ENCODE measurements around the gene CASD1. TPM values are rescaled to one million over a fixed set of nuclear protein-coding genes. Genes with fewer than 3 reads are reported as not detected.
A peak's percentile ranks its signal among the peaks of the same experiment; 100 is the strongest.

CASD1 gene
- total RNA-seq, 1 experiment from 2014 or later = 14.0 TPM

DNA sequence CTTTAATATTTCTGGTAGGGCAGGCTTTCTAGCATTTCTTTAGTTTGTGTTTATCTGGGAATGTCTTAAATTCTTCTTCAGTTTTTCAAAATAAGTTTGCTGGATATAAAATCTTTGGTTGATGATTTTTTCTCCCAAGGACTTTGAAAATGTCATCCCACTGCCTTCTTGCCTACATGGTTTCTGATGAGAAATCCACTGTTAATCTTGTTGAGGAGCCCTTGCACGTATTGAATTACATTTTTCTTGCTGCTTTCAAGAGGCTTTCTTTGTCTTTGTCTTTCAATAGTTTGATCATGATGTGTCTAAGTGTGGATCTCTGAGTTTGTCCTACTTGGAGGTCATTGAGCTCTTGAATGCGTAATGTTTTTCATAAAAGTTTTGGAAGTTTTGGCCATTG is 66.0 kb downstream of the CASD1 start:
- Histone ChIP-seq H3K4me3 (no peak overlapping the region), H3F3A (ENCODE audit: insufficient read depth, low read depth) (peaks cover 26% of the 10 kb centered on the region), H3K9me3 (ENCODE audit: insufficient read depth, low read depth) (peaks cover 31% of the 10 kb centered on the region), H3K27ac (no peak overlapping the region), H3K36me3 (ENCODE audit: low read depth) (0 out of 2 replicates have a peak, but pooled peaks cover 3% of the 10 kb centered on the region), H3K79me2 (ENCODE audit: low read depth) (no peaks in the 10 kb centered on the region), H2AFZ (no peak overlapping the region), H4K20me1 (ENCODE audit: insufficient read depth) (no peaks in the 10 kb centered on the region), H3K9me2 (ENCODE audit: insufficient read depth) (no peaks in the 10 kb centered on the region), H3K27me3 (ENCODE audit: insufficient read depth, low read depth) (no peaks in the 10 kb centered on the region), H3K4me1 (replicated peaks; ENCODE audit: insufficient read depth) (peaks cover 33% of the 10 kb centered on the region), H3K4me2 (no peak overlapping the region)
- BruUV-seq (replicated peaks) = no TSS peak
- TF ChIP-seq EZH2 (IDR thresholded peaks at IDR 0.05; ENCODE audit: low read depth) = no peak
- TF ChIP-seq, protein P1, sequence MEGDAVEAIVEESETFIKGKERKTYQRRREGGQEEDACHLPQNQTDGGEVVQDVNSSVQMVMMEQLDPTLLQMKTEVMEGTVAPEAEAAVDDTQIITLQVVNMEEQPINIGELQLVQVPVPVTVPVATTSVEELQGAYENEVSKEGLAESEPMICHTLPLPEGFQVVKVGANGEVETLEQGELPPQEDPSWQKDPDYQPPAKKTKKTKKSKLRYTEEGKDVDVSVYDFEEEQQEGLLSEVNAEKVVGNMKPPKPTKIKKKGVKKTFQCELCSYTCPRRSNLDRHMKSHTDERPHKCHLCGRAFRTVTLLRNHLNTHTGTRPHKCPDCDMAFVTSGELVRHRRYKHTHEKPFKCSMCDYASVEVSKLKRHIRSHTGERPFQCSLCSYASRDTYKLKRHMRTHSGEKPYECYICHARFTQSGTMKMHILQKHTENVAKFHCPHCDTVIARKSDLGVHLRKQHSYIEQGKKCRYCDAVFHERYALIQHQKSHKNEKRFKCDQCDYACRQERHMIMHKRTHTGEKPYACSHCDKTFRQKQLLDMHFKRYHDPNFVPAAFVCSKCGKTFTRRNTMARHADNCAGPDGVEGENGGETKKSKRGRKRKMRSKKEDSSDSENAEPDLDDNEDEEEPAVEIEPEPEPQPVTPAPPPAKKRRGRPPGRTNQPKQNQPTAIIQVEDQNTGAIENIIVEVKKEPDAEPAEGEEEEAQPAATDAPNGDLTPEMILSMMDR (conservative IDR thresholded peaks at IDR 0.05) = no peak
- POLR2A ChIA-PET (ENCODE audit: unreplicated experiment) = no interaction called here
- CTCF ChIA-PET = interaction anchor here (0.9 kb wide), 1 partner anchor 489 kb away, joined by 3 read pairs; no protein-coding TSS in a partner anchor
- DNase-seq = no peak
- intact Hi-C loops (cut with micrococcal nuclease; ENCODE audit: unreplicated experiment) = no loop called here

DNA sequence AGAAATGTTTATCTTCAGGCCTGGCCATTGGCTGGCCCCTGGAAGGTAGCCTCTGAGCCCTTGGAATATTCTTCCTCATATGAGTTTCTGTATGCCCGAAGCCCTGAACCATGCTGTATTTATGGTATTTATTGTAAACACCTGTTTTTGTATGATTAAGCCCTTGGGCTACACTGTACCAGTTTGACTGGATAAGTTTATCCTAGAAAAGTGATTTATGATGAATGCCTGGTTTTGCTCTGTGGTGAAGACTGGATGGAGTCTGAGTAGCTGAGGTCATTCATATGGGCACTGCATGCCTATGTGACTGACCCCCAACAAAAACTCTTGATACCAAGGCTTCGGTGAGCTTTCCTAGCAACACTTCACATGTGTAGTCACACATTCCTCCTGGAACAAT is 66.7 kb downstream of the CASD1 start:
- H3K4me3 ChIP-seq = no peak overlapping the region
- H3K36me3 ChIP-seq (ENCODE audit: low read depth) = 0 out of 2 replicates have a peak, but pooled peaks cover 3% of the 10 kb centered on the region
- no peaks in the 10 kb centered on the region for H3K79me2 ChIP-seq (ENCODE audit: low read depth)
- intact Hi-C loops (cut with micrococcal nuclease; ENCODE audit: unreplicated experiment) = no loop called here
- H2AFZ ChIP-seq = no peak overlapping the region
- no peak overlapping the region for H3K27ac ChIP-seq
- H3K4me1 ChIP-seq (replicated peaks; ENCODE audit: insufficient read depth) = peaks cover 40% of the 10 kb centered on the region
- POLR2A ChIA-PET (ENCODE audit: unreplicated experiment) = no interaction called here
- CTCF ChIA-PET = interaction anchor here (0.9 kb wide), 1 partner anchor 488 kb away, joined by 3 read pairs; no protein-coding TSS in a partner anchor
- no peaks in the 10 kb centered on the region for H3K9me2 ChIP-seq (ENCODE audit: insufficient read depth)
- H3K9me3 ChIP-seq (ENCODE audit: insufficient read depth, low read depth) = peaks cover 31% of the 10 kb centered on the region
- H3K4me2 ChIP-seq = no peak overlapping the region
- no peaks in the 10 kb centered on the region for H4K20me1 ChIP-seq (ENCODE audit: insufficient read depth)
- no TSS peak for BruUV-seq (replicated peaks)
- peaks cover 32% of the 10 kb centered on the region for H3F3A ChIP-seq (ENCODE audit: insufficient read depth, low read depth)
- peak in 1 of 2 experiments; percentile 52 for DNase-seq
- TF ChIP-seq EZH2 (IDR thresholded peaks at IDR 0.05; ENCODE audit: low read depth) = no peak
- TF ChIP-seq, protein P1 (conservative IDR thresholded peaks at IDR 0.05) = no peak
- H3K27me3 ChIP-seq (ENCODE audit: insufficient read depth, low read depth) = no peaks in the 10 kb centered on the region

DNA sequence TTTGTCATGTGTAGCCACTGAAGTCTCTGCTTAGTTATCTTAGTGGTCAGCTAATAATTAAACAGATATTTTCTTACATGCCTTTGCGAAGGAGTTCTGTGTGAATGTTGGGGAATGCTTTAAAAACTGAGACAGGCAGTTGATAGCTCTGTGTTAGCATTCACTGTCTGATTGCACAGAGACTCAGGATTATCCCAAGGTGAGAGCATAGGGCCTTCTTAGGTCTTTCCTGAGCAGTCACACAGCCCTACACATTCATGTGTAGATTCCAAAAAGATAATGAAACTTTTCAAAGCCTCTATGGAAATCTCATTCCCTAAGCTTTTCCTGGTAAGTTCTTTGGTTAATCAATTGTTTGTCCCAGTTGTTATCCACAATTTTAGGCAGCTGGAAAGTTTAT is 67.7 kb downstream of the CASD1 start:
- Histone ChIP-seq H4K20me1 (ENCODE audit: insufficient read depth) (no peaks in the 10 kb centered on the region), H3K36me3 (ENCODE audit: low read depth) (0 out of 2 replicates have a peak, but pooled peaks cover 3% of the 10 kb centered on the region), H3K27ac (no peak overlapping the region), H3F3A (ENCODE audit: insufficient read depth, low read depth) (peaks cover 37% of the 10 kb centered on the region), H3K9me3 (ENCODE audit: insufficient read depth, low read depth) (peaks cover 38% of the 10 kb centered on the region), H3K4me3 (no peak overlapping the region), H3K79me2 (ENCODE audit: low read depth) (no peaks in the 10 kb centered on the region), H3K4me1 (replicated peaks; ENCODE audit: insufficient read depth) (peaks cover 42% of the 10 kb centered on the region), H2AFZ (no peak overlapping the region), H3K27me3 (ENCODE audit: insufficient read depth, low read depth) (no peaks in the 10 kb centered on the region), H3K4me2 (no peak overlapping the region), H3K9me2 (ENCODE audit: insufficient read depth) (no peaks in the 10 kb centered on the region)
- no TSS peak for BruUV-seq (replicated peaks)
- TF ChIP-seq, protein P1 (conservative IDR thresholded peaks at IDR 0.05) = no peak
- no peak for TF ChIP-seq EZH2 (IDR thresholded peaks at IDR 0.05; ENCODE audit: low read depth)
- ChIA-PET CTCF (no interaction called here), POLR2A (ENCODE audit: unreplicated experiment) (interaction anchor here (0.6 to 0.7 kb wide), 2 partner anchors 16 to 56 kb away, joined by 4 to 5 read pairs; no protein-coding TSS in a partner anchor)
- no peak for DNase-seq
- intact Hi-C loops (cut with micrococcal nuclease; ENCODE audit: unreplicated experiment) = no loop called here

Data from PC-9 (cell line).